ENCODE measurements around the gene ZSCAN5C.
"Not testable (repeated sequence)": the region's sequence is repeated elsewhere in the genome, so short reads cannot be mapped to it uniquely, and the experiment has no call there.

The ZSCAN5C gene

DNA sequence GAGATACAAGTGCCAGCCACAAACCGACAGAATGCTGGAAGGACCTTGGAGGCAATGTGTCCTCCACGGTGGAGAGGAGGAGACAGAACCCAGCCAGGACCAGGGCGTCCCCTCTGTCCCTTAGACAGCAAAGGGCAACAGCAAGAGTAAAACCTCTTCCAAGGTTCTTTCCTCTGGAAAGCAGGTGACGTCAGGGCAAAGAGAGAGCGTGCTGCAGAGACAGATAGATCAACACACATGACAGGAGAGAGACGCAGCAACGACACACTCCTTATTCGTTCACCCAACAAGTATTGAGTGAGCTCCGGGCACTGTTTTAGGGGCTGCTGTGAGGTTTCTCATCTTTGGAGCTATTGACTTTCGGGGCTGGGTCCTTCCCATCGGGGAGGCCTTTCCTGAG lies 27.5 kb upstream of the ZSCAN5C start:
- Mint-ChIP-seq H3K27ac (no peak overlapping the region), H3K9me3 (no peaks in the 10 kb centered on the region), H3K27me3 (peaks cover 17% of the 10 kb centered on the region), H3K36me3 (no peaks in the 10 kb centered on the region), H3K4me1 (peaks cover 4% of the 10 kb centered on the region), H3K4me3 (no peak overlapping the region)
- ATAC-seq (ENCODE audit: low read depth) (no peak), DNase-seq (ENCODE audit: low spot score in 2 of 2) (no peak)

DNA sequence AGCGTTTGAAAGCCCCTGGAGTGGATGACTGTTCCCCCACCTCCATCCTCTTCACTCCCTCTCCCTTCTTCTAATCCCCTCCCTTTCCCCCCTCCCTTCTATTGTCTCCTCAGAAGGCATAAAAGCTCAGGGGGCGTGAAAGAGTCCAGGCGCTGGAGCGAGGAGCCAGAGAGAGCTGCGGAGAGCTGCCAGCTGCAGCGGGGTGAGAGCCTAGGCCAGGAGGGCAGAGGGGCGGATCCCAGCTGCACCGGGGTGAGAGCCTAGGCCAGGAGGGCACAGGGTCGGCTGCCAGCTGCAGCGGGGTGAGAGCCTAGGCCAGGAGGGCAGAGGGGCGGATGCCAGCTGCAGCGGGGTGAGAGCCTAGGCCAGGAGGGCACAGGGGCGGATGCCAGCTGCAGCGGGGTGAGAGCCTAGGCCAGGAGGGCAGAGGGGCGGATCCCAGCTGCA lies 26.2 kb upstream of the ZSCAN5C start, which contains the start of gene GALP:
Gene GALP, plus strand, starts transcription at position 148 of the 447 bp plus-strand sequence. CDS start 1,101 bp downstream, outside the sequence.
- not testable (repeated sequence) for H3K4me1 Mint-ChIP-seq; H3K4me3 Mint-ChIP-seq; H3K9me3 Mint-ChIP-seq; DNase-seq (ENCODE audit: low spot score in 2 of 2); H3K27ac Mint-ChIP-seq; ATAC-seq (ENCODE audit: low read depth); H3K36me3 Mint-ChIP-seq
- peaks cover 13% of the 10 kb centered on the region for H3K27me3 Mint-ChIP-seq

DNA sequence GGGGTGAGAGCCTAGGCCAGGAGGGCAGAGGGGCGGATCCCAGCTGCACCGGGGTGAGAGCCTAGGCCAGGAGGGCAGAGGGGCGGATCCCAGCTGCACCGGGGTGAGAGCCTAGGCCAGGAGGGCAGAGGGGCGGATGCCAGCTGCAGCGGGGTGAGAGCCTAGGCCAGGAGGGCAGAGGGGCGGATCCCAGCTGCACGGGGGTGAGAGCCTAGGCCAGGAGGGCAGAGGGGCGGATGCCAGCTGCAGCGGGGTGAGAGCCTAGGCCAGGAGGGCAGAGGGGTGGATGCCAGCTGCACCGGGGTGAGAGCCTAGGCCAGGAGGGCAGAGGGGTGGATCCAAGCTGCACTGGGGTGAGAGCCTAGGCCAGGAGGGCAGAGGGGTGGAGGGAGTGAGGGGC lies 25.8 kb upstream of the ZSCAN5C start:
- not testable (repeated sequence) for H3K36me3 Mint-ChIP-seq, H3K4me1 Mint-ChIP-seq

DNA sequence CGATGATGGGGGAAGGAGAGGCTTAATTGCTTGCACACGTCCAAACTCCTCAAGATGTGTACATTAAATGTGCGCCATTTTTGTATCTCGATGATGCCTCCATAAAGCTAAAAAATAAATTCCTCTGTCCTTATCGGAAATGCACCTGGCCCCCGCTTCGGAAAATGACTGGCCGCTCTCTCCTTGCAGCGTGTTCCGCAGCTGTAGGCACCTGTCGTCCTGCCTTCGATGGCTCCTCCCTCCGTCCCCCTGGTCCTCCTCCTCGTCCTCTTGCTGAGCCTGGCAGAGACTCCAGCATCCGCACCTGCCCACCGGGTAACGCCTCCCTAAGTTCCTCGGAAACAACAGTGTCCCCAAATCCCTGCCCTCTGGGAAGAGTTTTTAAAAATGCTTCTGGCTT lies 25.2 kb upstream of the ZSCAN5C start:
- no peaks in the 10 kb centered on the region for H3K9me3 Mint-ChIP-seq
- H3K36me3 Mint-ChIP-seq: no peaks in the 10 kb centered on the region
- ATAC-seq (ENCODE audit: low read depth) (no peak), DNase-seq (ENCODE audit: low spot score in 2 of 2) (no peak)
- H3K4me3 Mint-ChIP-seq: no peak overlapping the region
- H3K27me3 Mint-ChIP-seq: peaks cover 14% of the 10 kb centered on the region
- H3K4me1 Mint-ChIP-seq: peaks cover 4% of the 10 kb centered on the region
- H3K27ac Mint-ChIP-seq: no peak overlapping the region

More for the DNA sequence above, 25.8 kb upstream of the ZSCAN5C start:
- DNase-seq (ENCODE audit: low spot score in 2 of 2); H3K9me3 Mint-ChIP-seq; H3K27ac Mint-ChIP-seq; ATAC-seq (ENCODE audit: low read depth); H3K4me3 Mint-ChIP-seq: not testable (repeated sequence)
- H3K27me3 Mint-ChIP-seq: peaks cover 13% of the 10 kb centered on the region

DNA sequence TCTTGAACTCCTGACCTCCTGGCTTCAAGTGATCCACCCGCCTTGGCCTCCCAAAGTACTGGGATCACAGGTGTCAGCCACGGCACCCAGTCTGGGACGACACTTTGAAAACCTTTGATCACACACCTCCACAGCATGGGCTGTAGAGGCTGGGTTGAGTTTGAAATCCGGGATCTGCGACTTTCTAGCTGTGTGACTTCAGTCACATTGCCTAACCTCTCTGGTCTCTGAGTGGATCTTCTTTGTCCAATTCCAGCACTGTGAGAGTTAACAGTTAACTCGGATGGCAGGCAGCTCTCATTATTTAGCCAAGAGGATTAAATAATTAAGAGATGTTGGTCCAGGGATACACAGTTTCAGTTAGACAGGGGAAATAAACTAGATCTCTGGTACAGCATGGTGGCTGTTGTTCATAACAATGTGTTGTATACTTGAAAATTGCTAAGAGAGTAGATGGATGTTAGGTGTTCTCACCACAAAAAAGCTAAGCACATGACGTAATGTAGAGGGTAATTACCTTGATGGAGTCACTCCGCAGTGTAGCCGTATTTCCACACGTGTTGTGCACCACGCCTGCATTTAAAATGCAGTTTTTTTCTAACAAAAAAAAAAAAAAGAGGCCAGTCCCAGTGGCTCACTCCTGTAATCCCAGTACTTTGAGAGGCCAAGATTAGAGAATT lies 24.4 kb upstream of the ZSCAN5C start:
- Mint-ChIP-seq H3K27ac (no peak overlapping the region), H3K9me3 (no peaks in the 10 kb centered on the region), H3K36me3 (no peaks in the 10 kb centered on the region), H3K4me1 (peaks cover 2% of the 10 kb centered on the region), H3K27me3 (peaks cover 13% of the 10 kb centered on the region), H3K4me3 (no peak overlapping the region)
- ATAC-seq (ENCODE audit: low read depth): no peak
- no peak for DNase-seq (ENCODE audit: low spot score in 2 of 2)

DNA sequence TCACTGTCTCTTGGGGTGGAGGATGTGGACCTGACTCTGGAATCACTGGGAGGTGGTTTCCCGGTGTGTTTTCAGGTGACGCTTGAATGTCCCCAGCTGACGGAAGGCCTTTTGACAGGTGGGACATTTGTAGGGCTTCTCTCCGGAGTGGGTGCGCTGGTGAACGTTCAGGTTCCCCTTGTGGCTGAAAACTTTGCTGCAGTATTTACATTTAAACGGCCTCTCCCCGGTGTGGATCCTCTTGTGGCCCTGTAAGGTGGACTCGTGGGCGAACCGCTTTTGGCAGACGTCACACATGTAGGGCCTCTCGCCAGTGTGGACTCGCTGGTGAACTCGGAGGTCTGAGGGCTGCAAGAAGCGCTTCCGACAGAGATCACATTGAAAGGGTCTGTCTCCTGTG lies 12.3 kb upstream of the ZSCAN5C start:
- DNase-seq (ENCODE audit: low spot score in 2 of 2): no peak
- Mint-ChIP-seq H3K9me3 (no peaks in the 10 kb centered on the region), H3K27me3 (peaks cover 4% of the 10 kb centered on the region), H3K27ac (no peak overlapping the region), H3K4me3 (no peak overlapping the region), H3K36me3 (no peaks in the 10 kb centered on the region), H3K4me1 (no peaks in the 10 kb centered on the region)
- no peak for ATAC-seq (ENCODE audit: low read depth)

DNA sequence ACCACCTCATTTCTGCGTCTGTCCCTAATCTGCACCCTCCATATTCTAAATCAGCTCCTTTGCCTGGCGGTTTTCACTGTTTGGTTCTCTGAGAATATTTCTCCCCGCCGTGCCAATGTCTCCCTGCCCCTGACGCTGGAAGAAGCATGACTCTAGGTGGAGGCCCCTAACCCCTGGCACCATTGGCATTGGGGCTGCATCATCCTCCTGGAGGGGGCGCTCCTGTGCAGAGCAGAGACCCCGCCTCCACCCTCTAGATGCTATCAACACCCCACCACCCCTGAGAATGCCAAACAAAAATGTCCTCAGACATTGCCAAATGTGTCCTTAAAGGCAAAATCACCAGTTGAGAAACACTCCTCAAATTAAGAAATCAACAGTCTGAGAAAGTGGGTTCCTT lies 11.0 kb upstream of the ZSCAN5C start:
- no peak overlapping the region for H3K4me3 Mint-ChIP-seq
- no peaks in the 10 kb centered on the region for H3K9me3 Mint-ChIP-seq
- no peak for DNase-seq (ENCODE audit: low spot score in 2 of 2)
- no peaks in the 10 kb centered on the region for H3K4me1 Mint-ChIP-seq
- H3K27me3 Mint-ChIP-seq: peaks cover 4% of the 10 kb centered on the region
- H3K36me3 Mint-ChIP-seq: no peaks in the 10 kb centered on the region
- H3K27ac Mint-ChIP-seq: no peak overlapping the region
- no peak for ATAC-seq (ENCODE audit: low read depth)

DNA sequence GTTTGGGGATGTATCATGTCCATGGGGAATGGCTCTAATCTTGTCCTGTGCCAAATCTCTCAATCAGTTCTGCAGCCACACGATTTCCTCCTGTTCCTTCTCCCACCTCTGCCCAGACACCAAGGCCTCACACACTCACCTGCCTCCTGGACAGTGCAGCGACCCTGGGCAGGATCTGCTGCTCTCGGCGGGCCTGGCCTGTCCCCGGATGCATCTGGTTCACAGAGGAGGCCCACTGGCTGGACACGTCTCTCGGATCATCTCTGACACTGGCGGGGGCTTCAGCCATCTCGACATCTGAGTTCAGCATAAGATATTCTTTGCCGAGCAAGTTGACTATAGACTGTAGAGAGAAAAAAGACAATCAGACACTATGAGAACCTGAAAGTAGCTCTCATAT lies 10.4 kb upstream of the ZSCAN5C start:
- Mint-ChIP-seq H3K9me3 (no peaks in the 10 kb centered on the region), H3K4me1 (no peaks in the 10 kb centered on the region), H3K27ac (no peak overlapping the region), H3K36me3 (no peaks in the 10 kb centered on the region), H3K4me3 (no peak overlapping the region), H3K27me3 (peaks cover 4% of the 10 kb centered on the region)
- DNase-seq (ENCODE audit: low spot score in 2 of 2): no peak
- no peak for ATAC-seq (ENCODE audit: low read depth)

DNA sequence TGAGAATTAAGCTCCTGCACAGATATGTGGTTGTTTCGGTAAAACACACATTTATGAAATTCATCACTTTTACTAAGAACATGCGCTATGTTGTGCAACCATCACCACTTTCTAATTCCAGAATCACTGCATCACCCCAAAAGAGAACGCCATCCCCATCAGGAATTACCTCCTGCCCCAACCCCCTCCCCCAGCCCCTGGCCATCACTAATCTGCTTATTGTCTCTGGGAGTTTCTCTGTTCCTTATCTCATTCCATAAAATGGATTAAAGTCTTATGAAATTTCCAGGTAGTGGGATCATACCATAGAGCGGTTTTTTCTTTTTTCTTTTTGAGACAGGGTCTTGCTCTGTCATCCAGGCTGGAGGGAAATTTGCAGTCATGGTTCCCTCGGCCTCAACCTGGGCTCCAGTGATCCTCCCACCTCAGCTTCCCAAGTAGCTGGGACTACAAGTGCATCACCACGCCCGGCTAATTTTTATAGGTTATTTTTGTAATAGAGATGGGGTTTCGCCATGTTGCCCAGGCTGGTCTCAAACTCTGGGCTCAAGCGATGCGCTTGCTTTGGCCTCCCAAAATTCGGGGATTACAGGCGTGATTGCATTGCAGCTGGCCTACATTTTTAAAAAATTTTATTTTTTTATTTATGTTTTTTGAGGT lies 8.0 kb upstream of the ZSCAN5C start:
- H3K27ac Mint-ChIP-seq: no peak overlapping the region

DNA sequence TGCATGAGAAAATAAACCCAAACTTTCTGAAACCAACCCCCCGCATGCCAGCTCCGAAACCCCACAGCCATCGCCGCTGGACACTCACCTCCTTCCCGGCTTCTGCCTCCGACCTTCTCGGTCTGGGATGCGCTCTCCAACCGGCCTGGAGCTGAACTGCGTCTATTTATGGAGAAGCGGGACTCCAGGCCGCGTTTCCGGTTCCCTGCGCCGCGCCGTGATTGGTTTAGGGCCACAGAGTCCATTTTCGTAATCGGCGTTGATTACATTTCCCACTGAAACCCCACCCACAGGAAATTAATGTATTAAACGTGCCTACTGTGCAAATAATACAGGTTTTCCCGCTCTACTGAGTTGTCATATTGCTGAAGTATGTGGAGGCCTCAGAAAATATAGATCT lies 4.4 kb upstream of the ZSCAN5C start, which contains the start of gene ZSCAN5B:
Gene ZSCAN5B, minus strand, starts transcription at position 138 of the 400 bp plus-strand sequence. CDS start 4,731 bp downstream, outside the sequence.
- H3K4me1 Mint-ChIP-seq; H3K27me3 Mint-ChIP-seq; H3K36me3 Mint-ChIP-seq; H3K4me3 Mint-ChIP-seq; H3K27ac Mint-ChIP-seq; H3K9me3 Mint-ChIP-seq; ATAC-seq (ENCODE audit: low read depth); DNase-seq (ENCODE audit: low spot score in 2 of 2): not testable (repeated sequence)

More for the DNA sequence above, 8.0 kb upstream of the ZSCAN5C start:
- Mint-ChIP-seq H3K4me1 (no peaks in the 10 kb centered on the region), H3K27me3 (peaks cover 1% of the 10 kb centered on the region), H3K9me3 (no peaks in the 10 kb centered on the region), H3K36me3 (no peaks in the 10 kb centered on the region), H3K4me3 (no peak overlapping the region)
- DNase-seq (ENCODE audit: low spot score in 2 of 2) (no peak), ATAC-seq (ENCODE audit: low read depth) (no peak)

DNA sequence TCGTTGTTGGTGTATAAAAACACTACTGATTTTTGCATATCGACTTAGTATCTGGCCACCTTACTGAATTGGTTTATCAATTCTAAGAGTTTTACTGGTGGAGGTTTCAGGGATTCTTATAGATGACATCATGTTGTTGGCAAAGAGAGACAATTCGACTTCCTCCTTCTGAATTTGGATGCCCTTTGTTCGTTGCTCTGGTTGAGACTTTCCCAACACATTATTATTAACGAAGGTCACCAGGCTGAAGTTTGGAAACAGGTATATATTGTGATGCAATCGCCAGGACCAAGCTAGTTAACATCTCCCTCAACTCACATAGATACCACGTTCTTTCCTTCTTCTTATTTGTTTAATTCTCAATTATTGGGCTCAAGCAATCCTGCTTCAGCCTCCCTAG lies 2.4 kb upstream of the ZSCAN5C start:
- Mint-ChIP-seq H3K27me3 (no peaks in the 10 kb centered on the region), H3K36me3 (no peaks in the 10 kb centered on the region), H3K9me3 (no peaks in the 10 kb centered on the region), H3K4me1 (no peaks in the 10 kb centered on the region), H3K27ac (no peak overlapping the region), H3K4me3 (no peak overlapping the region)
- ATAC-seq (ENCODE audit: low read depth) (no peak), DNase-seq (ENCODE audit: low spot score in 2 of 2) (no peak)

DNA sequence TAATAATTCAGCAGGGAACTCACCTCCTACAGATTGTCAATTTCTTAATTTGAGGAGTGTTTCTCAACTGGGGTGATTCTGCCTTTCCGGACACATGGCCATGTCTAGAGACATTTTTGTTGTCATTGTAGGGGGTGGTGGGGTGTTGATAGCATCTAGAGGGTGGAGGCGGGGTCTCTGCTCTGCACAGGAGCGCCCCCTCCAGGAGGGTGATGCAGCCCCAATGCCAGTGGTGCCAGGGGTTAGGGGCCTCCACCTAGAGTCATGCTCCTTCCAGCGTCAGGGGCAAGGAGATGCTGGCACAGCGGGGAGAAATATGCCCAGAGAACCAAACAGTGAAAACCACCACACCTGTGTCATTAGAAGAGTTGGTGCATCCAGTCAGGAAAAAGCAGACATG lies 5.5 kb downstream of the ZSCAN5C start:
- DNase-seq (ENCODE audit: low spot score in 2 of 2); H3K27ac Mint-ChIP-seq: not testable (repeated sequence)

DNA sequence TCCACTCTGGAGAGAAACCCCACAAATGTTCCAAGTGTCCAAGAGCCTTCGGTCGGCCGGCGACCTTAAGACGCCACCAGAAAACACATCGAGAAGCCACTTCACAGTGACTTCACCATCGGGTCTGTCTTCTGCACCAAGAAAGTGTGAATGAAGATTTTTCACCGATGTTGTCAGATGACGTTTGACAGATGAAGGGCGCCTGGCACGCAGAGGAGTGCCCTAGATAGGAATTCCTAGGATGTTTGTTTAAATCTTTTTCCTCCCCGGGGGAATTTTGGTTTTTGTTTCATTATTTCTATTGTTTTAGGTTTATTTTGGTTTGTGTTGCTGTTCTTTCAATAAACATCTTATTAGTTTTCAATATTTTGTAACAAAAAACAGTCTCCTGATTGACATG lies 7.0 kb downstream of the ZSCAN5C start:
- H3K27me3 Mint-ChIP-seq: peaks cover 6% of the 10 kb centered on the region
- no peaks in the 10 kb centered on the region for H3K4me1 Mint-ChIP-seq
- no peaks in the 10 kb centered on the region for H3K36me3 Mint-ChIP-seq
- no peak overlapping the region for H3K27ac Mint-ChIP-seq
- no peak overlapping the region for H3K4me3 Mint-ChIP-seq
- DNase-seq (ENCODE audit: low spot score in 2 of 2) (no peak), ATAC-seq (ENCODE audit: low read depth) (no peak)
- no peaks in the 10 kb centered on the region for H3K9me3 Mint-ChIP-seq

More for the DNA sequence above, 5.5 kb downstream of the ZSCAN5C start:
- not testable (repeated sequence) for H3K36me3 Mint-ChIP-seq; H3K4me3 Mint-ChIP-seq; H3K4me1 Mint-ChIP-seq; ATAC-seq (ENCODE audit: low read depth); H3K9me3 Mint-ChIP-seq; H3K27me3 Mint-ChIP-seq

DNA sequence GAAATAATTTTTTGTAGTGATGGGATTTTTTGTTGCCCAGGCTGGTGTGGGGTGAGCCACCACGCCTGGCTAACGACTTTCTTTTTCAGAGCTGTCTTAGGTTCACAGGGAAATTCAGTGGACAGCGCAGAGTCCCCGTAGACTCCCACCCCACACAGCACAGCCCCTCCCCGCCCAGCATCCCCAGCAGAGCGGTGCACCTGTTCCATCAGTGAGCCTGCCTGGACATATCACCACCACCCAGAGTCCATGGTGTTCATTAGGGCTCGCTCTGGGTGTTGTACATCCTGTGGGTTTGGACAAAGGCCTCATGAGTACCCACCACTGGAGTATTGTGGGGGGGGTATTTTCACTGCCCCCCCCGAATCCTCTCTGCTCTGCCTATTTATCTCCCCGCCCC lies 8.0 kb downstream of the ZSCAN5C start:
- H3K27me3 Mint-ChIP-seq; H3K9me3 Mint-ChIP-seq; H3K27ac Mint-ChIP-seq; H3K4me3 Mint-ChIP-seq; ATAC-seq (ENCODE audit: low read depth); H3K4me1 Mint-ChIP-seq; H3K36me3 Mint-ChIP-seq; DNase-seq (ENCODE audit: low spot score in 2 of 2): not testable (repeated sequence)
